Urothelium cell line (cell line): Measurements from ENCODE around the gene RASEF.

ENCODE experiments used
- DNase-seq: peaks from one replicate; pipeline ENCODE4 v3.0.0; 2011; ENCODE audit warnings: low spot score, mixed read lengths
- FAIRE-seq: peaks from 2 replicates; lab custom pipeline; 2011; peaks lifted over from hg19 to GRCh38; lab: Jason Lieb, UNC

RASEF gene

GRCh38 chr9:83059417-83059816 is 3.5 kb downstream of the RASEF start:
- FAIRE-seq (no peak), DNase-seq (no peak)

DNA sequence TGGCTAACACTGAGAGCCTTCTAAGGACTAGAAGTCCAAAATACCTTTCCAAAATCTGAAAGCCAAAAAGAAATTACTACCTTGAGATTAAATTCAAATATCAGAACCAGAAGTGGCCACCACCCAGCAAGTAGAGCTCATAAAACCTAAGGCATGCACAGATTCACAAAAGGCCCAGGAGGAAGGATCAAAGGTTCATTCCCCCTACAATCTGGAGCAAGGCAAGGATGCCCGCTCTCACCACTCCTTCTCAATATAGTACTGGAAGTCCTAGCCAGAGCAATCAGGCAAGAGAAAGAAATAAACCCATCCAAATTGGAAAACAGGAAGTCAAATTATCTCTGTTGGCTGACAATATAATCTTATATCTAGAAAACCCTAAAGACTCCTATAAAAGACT is 6.0 kb downstream of the RASEF start:
- FAIRE-seq (no peak), DNase-seq (no peak)

DNA sequence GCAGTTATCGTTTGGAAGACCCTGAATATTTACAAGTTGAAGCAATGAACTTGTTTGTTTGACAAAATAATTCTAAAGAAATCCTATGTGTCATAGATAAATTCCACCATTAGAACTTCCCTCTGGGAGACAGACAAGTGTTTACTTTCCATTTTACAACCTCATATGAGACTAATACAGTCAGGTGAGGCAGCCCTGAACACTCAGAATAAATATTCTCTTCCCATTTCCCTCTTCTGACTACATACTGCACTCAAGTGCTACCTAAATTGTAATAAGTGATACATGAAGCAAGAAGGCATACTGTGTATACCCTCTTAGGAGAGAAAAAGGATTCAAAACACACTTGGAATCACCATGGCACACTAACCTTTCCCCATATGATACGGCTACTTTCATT is 6.8 kb downstream of the RASEF start:
- FAIRE-seq (no peak), DNase-seq (no peak)

DNA sequence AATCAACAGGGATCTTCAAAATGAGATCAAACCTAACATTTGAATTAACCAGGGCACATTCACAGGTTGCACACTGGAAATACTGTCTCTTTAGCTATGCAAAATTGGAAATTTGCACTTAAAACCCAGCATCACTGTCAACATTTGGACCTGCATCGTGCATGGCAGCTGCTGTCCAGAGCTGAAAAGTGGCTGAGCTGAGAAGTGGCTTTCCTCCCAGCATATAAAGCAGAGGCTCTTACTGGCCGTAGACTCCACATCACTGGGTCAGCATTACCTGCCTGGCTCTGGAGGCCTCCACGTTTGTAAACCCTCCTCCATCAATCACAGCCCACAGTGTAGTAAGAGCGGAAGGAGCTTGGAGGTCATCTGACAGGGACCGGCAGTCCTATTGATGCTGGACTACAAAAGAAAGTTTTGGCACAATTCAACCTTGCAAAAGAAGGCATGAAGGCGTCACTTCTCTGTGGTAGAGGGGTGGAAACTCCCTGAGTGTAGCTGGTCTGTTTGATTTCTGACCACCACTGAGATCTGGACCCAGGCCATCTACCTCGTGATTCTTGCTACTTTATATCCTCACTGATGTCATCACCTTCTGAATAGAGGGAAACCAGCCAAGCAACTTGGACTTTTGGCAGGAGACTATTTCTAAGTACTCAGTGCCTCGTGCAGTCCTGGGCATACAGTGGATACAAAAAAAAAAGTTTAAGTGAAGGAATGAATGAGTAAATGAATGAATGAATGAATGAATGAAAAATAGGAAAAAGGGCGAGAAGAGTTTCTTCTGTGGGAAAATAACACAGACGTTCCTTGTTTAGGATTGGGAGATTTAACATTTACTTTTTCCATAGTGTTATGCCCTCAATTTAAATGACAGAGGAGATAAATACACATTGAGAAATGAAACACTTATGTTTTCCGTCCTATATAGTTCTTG is 14.8 kb downstream of the RASEF start:
- peak; percentile 63 for DNase-seq

DNA sequence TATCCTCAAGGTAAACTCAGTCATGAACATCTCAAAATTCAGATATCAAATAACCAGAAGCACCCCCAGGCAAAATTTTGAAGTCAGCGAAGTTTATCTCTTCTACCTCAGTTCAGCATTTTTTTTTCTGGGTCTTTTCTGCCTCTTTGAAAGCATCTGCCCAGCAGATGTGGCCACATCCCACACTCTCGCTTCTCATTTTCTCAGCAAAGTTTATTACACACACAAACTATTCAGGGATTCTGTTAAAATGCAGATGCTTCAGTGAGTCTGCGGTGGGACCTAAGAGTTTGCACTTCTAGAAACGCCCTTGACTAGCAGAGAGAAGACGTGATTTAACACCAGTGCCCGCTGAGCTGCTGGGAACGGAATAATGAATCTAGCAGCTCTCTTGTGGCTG is 19.3 kb downstream of the RASEF start:
- DNase-seq (no peak), FAIRE-seq (no peak)

More for the DNA sequence above, 14.8 kb downstream of the RASEF start:
- FAIRE-seq, result no peak

DNA sequence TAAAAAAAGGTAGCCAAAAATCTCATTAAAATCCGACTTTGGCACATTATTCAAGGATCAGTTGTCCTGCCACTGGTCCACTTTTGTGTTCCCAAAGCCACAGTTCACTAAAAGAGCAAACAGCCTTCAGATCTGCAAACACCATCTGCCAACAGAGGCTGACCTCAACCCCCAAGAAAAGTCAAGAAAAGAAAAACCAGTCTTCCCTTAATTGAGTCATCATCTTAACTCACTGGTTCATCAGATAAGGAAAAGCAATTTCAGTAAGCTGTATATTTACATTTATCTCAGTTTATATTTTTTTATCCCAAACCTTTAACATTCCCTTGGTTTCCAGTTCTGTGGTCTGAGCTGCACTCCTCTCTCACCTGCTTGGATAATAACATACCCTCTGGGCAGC is 21.2 kb downstream of the RASEF start:
- DNase-seq (no peak), FAIRE-seq (no peak)

GRCh38 chr9:83039303-83039702 is 23.6 kb downstream of the RASEF start:
- FAIRE-seq, result no peak
- DNase-seq, result no peak

GRCh38 chr9:83036043-83036442 is 26.9 kb downstream of the RASEF start:
- DNase-seq, result no peak
- no peak for FAIRE-seq

- DNase-seq (no peak), FAIRE-seq (no peak)
Observed at GRCh38 chr9:83035143-83035542, 27.8 kb downstream of the RASEF start.

DNA sequence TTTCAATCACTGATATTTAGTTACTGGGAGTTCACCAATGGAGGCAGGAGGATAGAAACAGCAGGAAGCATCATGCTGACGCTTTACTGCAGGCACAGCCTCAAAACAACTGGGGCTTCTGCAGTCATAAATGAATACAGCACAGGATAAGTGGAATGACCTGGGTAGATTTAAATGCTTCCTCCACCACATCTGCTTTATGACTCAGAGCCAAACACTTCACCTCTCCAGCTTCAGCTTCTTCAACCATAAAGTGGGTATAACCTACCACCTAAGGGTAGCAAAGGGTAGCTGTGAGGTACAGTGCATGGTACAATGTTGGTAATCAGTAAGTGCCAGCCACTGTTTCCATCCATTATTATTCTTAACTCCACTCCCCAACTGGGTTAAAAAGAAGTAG is 28.4 kb downstream of the RASEF start:
- DNase-seq (peak; percentile 54), FAIRE-seq (peak; percentile 30)

- DNase-seq (no peak), FAIRE-seq (no peak)
Observed at GRCh38 chr9:83034026-83034425, 28.9 kb downstream of the RASEF start.

- DNase-seq (no peak), FAIRE-seq (no peak)
Observed at GRCh38 chr9:83032065-83032625, 30.8 kb downstream of the RASEF start.

- DNase-seq (no peak), FAIRE-seq (no peak)
Observed at GRCh38 chr9:83030391-83031107, 32.4 kb downstream of the RASEF start.

DNA sequence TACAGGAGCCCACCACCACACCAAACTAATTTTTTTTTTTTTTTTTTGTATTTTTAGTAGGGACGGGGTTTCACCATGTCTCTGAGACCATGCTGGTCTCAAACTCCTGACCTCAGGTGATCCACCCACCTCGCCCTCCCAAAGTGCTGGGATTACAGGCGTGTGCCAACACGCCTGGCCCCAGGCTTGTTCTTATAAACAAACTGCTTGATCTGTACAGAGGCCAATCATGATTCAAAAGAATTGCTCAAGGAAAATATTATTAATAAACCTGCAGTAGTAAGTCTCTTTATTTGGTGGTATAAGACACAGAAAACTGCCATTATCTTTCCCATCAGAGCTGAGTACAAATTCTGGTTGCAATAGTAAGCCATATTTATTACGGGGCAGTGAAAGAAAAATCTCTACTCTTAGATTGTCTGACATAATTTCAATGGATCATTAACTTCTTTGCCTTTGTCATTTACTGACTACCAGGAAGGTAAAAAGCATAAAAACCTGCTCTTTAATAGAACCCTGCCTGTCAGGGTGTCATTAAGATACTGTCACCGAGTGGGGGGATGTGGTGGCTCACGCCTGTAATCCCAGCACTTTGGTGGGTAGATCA is 33.3 kb downstream of the RASEF start:
- FAIRE-seq (no peak), DNase-seq (no peak)

- FAIRE-seq (peak; percentile 81), DNase-seq (peak; percentile 80)
Observed at GRCh38 chr9:83027153-83027891, 35.6 kb downstream of the RASEF start.

DNA sequence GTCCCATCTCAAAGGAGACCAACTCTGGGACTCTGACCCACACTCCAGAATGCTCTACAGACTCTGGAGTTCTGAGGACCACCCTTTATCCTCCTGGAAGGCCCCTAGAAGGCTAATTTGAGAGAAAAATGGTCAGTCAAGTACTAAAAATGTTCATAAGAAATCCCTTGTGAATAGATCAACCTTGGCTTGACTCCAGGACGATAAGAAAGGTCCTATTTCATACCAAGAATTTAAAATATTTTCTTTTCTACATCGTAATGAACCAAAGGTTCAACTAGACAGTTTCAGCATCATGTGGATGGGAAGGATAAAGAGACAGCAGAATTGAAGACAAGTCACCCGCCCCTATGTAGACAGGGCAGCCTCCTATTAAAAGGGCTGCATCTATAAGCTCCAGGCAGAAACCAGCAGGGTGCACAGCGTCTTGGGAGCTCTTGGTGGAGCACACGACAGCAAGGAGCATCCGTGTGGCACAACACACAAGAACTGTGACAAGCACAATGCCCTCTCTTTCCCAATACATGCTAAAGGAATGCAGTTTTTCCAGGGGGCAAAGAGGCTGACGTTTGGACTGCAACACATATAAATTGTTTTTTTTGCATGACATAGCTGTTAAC is 38.3 kb downstream of the RASEF start:
- FAIRE-seq, result no peak

GRCh38 chr9:83023151-83023550 is 39.8 kb downstream of the RASEF start:
- DNase-seq (no peak), FAIRE-seq (no peak)

More for the DNA sequence above, 38.3 kb downstream of the RASEF start:
- no peak for DNase-seq

DNA sequence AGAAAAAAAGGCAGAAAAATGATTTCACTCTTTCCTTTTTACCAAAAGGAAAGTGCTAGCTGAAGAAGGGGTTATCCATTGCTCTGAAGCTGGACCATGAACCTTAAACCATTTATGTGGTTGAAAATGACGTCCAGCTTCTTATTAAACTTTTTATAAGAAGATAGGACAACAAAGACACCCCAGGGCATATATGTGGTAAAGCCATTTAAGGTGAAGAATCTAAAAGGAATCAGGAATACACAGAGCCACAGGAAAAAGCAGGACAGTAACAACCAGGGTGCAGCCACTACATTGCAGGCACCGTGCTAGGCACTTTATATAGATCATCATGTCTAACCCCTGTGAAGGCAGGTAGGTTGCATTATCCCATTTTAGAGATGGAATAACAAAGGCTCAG is 42.1 kb downstream of the RASEF start:
- no peak for DNase-seq
- FAIRE-seq, result no peak

DNA sequence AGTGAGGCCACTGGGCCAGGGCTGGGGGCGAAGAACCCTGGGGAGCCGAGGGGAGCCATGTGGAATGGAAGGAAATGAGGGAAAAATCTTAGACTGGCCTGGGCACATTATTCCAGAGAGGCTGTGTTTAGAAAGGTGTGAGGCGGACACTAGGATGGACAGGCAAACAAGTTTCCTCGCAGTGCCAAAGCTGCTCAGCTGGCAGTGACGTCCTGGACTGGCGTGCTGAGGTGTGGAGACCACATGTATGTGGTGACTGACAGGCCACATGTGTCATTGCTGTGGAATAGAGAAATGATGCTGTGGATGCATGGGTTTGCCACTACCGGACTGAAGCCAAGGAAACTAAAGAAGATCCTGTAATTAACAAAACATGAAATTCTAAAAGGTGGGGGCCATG is 42.6 kb downstream of the RASEF start:
- FAIRE-seq (no peak), DNase-seq (no peak)

DNA sequence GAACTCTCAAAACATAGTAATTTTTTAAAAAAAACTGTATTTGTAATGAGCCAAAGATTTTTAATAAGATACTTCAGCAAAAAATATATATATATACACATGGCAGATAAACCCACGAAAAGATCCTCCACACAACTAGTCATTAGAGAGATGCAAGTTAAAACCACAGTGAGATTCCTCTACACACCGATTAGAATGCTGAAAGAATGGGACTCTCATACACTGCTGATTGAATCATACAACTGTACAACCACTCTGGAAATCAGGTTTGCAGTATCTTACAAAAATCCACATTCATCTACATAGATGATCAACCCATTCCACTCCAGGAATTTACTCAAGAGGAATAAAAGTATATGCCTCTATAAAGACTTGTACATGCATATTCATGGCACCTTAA is 43.7 kb downstream of the RASEF start:
- no peak for DNase-seq
- FAIRE-seq, result no peak
